ENCODE results near the gene GMPPA.

Gene GMPPA

GRCh38 chr2:219497495-219498279, 1.0 kb upstream of the GMPPA start:
- peak; percentile 79 for ATAC-seq

GRCh38 chr2:219499058-219499307, 292 bp downstream of the GMPPA start:
- no peak for TF ChIP-seq ESRRG (CRISPR knock-in tag; IDR thresholded peaks at IDR 0.05)
- no peak for TF ChIP-seq SNAI2 (CRISPR knock-in tag; IDR thresholded peaks at IDR 0.05)
- no peak for TF ChIP-seq ZNF565 (CRISPR knock-in tag; conservative IDR thresholded peaks at IDR 0.05; ENCODE audit: low read depth)
- no peak for TF ChIP-seq GLIS3 (CRISPR knock-in tag; IDR thresholded peaks at IDR 0.05)
- TF ChIP-seq ZC3H10 (CRISPR knock-in tag; IDR thresholded peaks at IDR 0.05): no peak
- TF ChIP-seq TCF4 (CRISPR knock-in tag; IDR thresholded peaks at IDR 0.05; ENCODE audit: borderline replicate concordance): no peak
- no peak for TF ChIP-seq CREB5 (CRISPR knock-in tag; IDR thresholded peaks at IDR 0.05; ENCODE audit: low read depth)
- no peak for TF ChIP-seq ZNF8 (CRISPR knock-in tag; IDR thresholded peaks at IDR 0.05)
- TF ChIP-seq PPARA (CRISPR knock-in tag; IDR thresholded peaks at IDR 0.05; ENCODE audit: borderline replicate concordance): no peak
- no peak for TF ChIP-seq OSR1 (CRISPR knock-in tag; IDR thresholded peaks at IDR 0.05)
- no peak for TF ChIP-seq ISL1 (CRISPR knock-in tag; IDR thresholded peaks at IDR 0.05)
- no peak for TF ChIP-seq ZFP30 (CRISPR knock-in tag; IDR thresholded peaks at IDR 0.05)
- TF ChIP-seq BACH2 (CRISPR knock-in tag; IDR thresholded peaks at IDR 0.05; ENCODE audit: borderline replicate concordance): no peak
- TF ChIP-seq PATZ1 (CRISPR knock-in tag; IDR thresholded peaks at IDR 0.05; ENCODE audit: borderline replicate concordance): no peak
- TF ChIP-seq POU6F1 (CRISPR knock-in tag; IDR thresholded peaks at IDR 0.05; ENCODE audit: borderline replicate concordance, low read depth): no peak
- no peak for TF ChIP-seq ZNF70 (CRISPR knock-in tag; IDR thresholded peaks at IDR 0.05)
- no peak for TF ChIP-seq CSDC2 (CRISPR knock-in tag; IDR thresholded peaks at IDR 0.05)
- no peak for TF ChIP-seq TSHZ2 (CRISPR knock-in tag; IDR thresholded peaks at IDR 0.05)
- no peak for ATAC-seq

More at GRCh38 chr2:219497495-219498279, 1.0 kb upstream of the GMPPA start:
- no peak for TF ChIP-seq PPARA (CRISPR knock-in tag; IDR thresholded peaks at IDR 0.05; ENCODE audit: borderline replicate concordance)
- no peak for TF ChIP-seq ZFP30 (CRISPR knock-in tag; IDR thresholded peaks at IDR 0.05)
- TF ChIP-seq GLIS3 (CRISPR knock-in tag; IDR thresholded peaks at IDR 0.05): no peak
- no peak for TF ChIP-seq TCF4 (CRISPR knock-in tag; IDR thresholded peaks at IDR 0.05; ENCODE audit: borderline replicate concordance)
- TF ChIP-seq ZNF565 (CRISPR knock-in tag; conservative IDR thresholded peaks at IDR 0.05; ENCODE audit: low read depth): no peak
- TF ChIP-seq ZFP3 (CRISPR knock-in tag; IDR thresholded peaks at IDR 0.05): no peak
- no peak for TF ChIP-seq BACH2 (CRISPR knock-in tag; IDR thresholded peaks at IDR 0.05; ENCODE audit: borderline replicate concordance)
- no peak for TF ChIP-seq TSHZ2 (CRISPR knock-in tag; IDR thresholded peaks at IDR 0.05)
- TF ChIP-seq ZNF8 (CRISPR knock-in tag; IDR thresholded peaks at IDR 0.05): no peak
- TF ChIP-seq CSDC2 (CRISPR knock-in tag; IDR thresholded peaks at IDR 0.05): no peak
